Forelimb muscle (tissue), 1 donor: ENCODE data around the gene FUCA1. TPM values are rescaled to one million over a fixed set of nuclear protein-coding genes. Genes with fewer than 3 reads are reported as not detected.
"Not testable (repeated sequence)": the region's sequence is repeated elsewhere in the genome, so short reads cannot be mapped to it uniquely, and the experiment has no call there.

Experiments
- DNase-seq: peaks from one replicate; pipeline ENCODE4 v3.0.0-alpha.2; 2013; ENCODE audit warnings: low read depth
- polyA plus RNA-seq: library from polyadenylated mRNA; unstranded; fragments of 120-200 nt; gene quantifications from one replicate; pipeline ENCODE4 v1.2.1, GENCODE V29; 2013; ENCODE audit not compliant: insufficient read length

FUCA1 gene
- polyA plus RNA-seq = 11.5 TPM

- peak; percentile 85 for DNase-seq
Observed at GRCh38 chr1:23867895-23868556, at the start of gene FUCA1. FUCA1 (minus strand) TSS chr1:23868290; CDS start chr1:23868286, 4 bp downstream.

- no peak for DNase-seq
Observed at GRCh38 chr1:23916209-23917131, 48.4 kb upstream of the FUCA1 start.

GRCh38 chr1:23915466-23915865 is 47.4 kb upstream of the FUCA1 start:
- DNase-seq = no peak

- no peak for DNase-seq
Observed at GRCh38 chr1:23914921-23915320, 46.8 kb upstream of the FUCA1 start.

- DNase-seq = no peak
Observed at GRCh38 chr1:23913212-23913880, 45.3 kb upstream of the FUCA1 start, which contains the start of gene CNR2. CNR2 (minus strand) TSS chr1:23913362; CDS start chr1:23875617, 37,745 bp downstream.

- no peak for DNase-seq
Observed at GRCh38 chr1:23911921-23912320, 43.8 kb upstream of the FUCA1 start.

- no peak for DNase-seq
Observed at GRCh38 chr1:23910553-23911246, 42.6 kb upstream of the FUCA1 start.

- DNase-seq = no peak
Observed at GRCh38 chr1:23910144-23910543, 42.1 kb upstream of the FUCA1 start.

- no peak for DNase-seq
Observed at GRCh38 chr1:23909412-23909811, 41.3 kb upstream of the FUCA1 start.

GRCh38 chr1:23908453-23909341 is 40.6 kb upstream of the FUCA1 start:
- DNase-seq = no peak

- no peak for DNase-seq
Observed at GRCh38 chr1:23906731-23907130, 38.6 kb upstream of the FUCA1 start.

- no peak for DNase-seq
Observed at GRCh38 chr1:23905461-23906025, 37.5 kb upstream of the FUCA1 start.

- no peak for DNase-seq
Observed at GRCh38 chr1:23904748-23905357, 36.8 kb upstream of the FUCA1 start.

- DNase-seq = no peak
Observed at GRCh38 chr1:23903754-23904153, 35.7 kb upstream of the FUCA1 start.

GRCh38 chr1:23902321-23903278 is 34.5 kb upstream of the FUCA1 start:
- no peak for DNase-seq

- not testable (repeated sequence) for DNase-seq
Observed at GRCh38 chr1:23900017-23900416, 31.9 kb upstream of the FUCA1 start.

GRCh38 chr1:23899070-23899469 is 31.0 kb upstream of the FUCA1 start:
- no peak for DNase-seq

GRCh38 chr1:23897083-23897482 is 29.0 kb upstream of the FUCA1 start:
- no peak for DNase-seq

GRCh38 chr1:23896491-23896890 is 28.4 kb upstream of the FUCA1 start:
- DNase-seq = no peak
